Right ventricle myocardium superior (tissue), 1 donor: ENCODE data around the gene SULF2. TPM values are rescaled to one million over a fixed set of nuclear protein-coding genes. Genes with fewer than 3 reads are reported as not detected.
A peak's percentile ranks its signal among the peaks of the same experiment; 100 is the strongest.

Experiments
- ATAC-seq: fragments of 200-7000 bp; cut with Tn5 transposase; one replicate; pipeline ENCODE4 v1.9.1; 2020; ENCODE audit warnings: mild to moderate bottlenecking; ENCODE audit not compliant: poor library complexity
- DNase-seq: peaks from one replicate; pipeline ENCODE4 v3.0.0-alpha.2; 2020
- intact Hi-C: fragments of 100-400 bp; cut with DNase I; formaldehyde crosslinking; loops from one replicate; pipeline ENCODE4 v1.11.2; 2022
- total RNA-seq: library from RNA; stranded (reverse); fragmentation: NEBNext Ultra II Directional; extraction: Animal tissue kit (Norgen Biotek cat#: 25700); gene quantifications from one replicate; pipeline ENCODE4 v1.2.1, GENCODE V29; 2021
- donor health status: DM: no; HTN: yes; CAD: no; lungs with severe emphysema.

The SULF2 gene
- total RNA-seq, 1 donor from 2014 or later = 32.0 TPM

GRCh38 chr20:47669927-47670890 lies 115.1 kb downstream of the SULF2 start:
- intact Hi-C loops = no loop called here
- no peak for ATAC-seq
- no peak for DNase-seq

GRCh38 chr20:47669489-47669888 lies 115.8 kb downstream of the SULF2 start:
- intact Hi-C loops = no loop called here
- DNase-seq (no peak), ATAC-seq (no peak)

GRCh38 chr20:47669152-47669425 lies 116.2 kb downstream of the SULF2 start:
- ATAC-seq = no peak
- intact Hi-C loops = no loop called here
- DNase-seq = no peak

- intact Hi-C loops = no loop called here
- ATAC-seq = no peak
- DNase-seq = no peak
These were observed 116.7 kb downstream of the SULF2 start for GRCh38 chr20:47668313-47669151.

GRCh38 chr20:47667531-47668312 lies 117.6 kb downstream of the SULF2 start:
- ATAC-seq = no peak
- no peak for DNase-seq
- intact Hi-C loops = no loop called here

GRCh38 chr20:47667086-47667485 lies 118.2 kb downstream of the SULF2 start:
- no peak for DNase-seq
- intact Hi-C loops = no loop called here
- no peak for ATAC-seq

GRCh38 chr20:47666304-47666703 lies 119.0 kb downstream of the SULF2 start:
- DNase-seq (no peak), ATAC-seq (no peak)
- intact Hi-C loops = no loop called here

- intact Hi-C loops = no loop called here
- no peak for DNase-seq
- ATAC-seq = no peak
These were observed 119.9 kb downstream of the SULF2 start for GRCh38 chr20:47665221-47665991.

- intact Hi-C loops = loop anchor here (5.0 kb wide), 1 partner anchor 958 kb away; no protein-coding TSS in a partner anchor
- no peak for DNase-seq
- ATAC-seq = no peak
These were observed 120.5 kb downstream of the SULF2 start for GRCh38 chr20:47664744-47665143.

GRCh38 chr20:47664068-47664437 lies 121.2 kb downstream of the SULF2 start:
- ATAC-seq = no peak
- intact Hi-C loops = loop anchor here (5.0 kb wide), 1 partner anchor 958 kb away; no protein-coding TSS in a partner anchor
- DNase-seq = no peak

- intact Hi-C loops = loop anchor here (5.0 kb wide), 1 partner anchor 959 kb away; no protein-coding TSS in a partner anchor
- DNase-seq = peak; percentile 84
- ATAC-seq = peak; percentile 89
These were observed 121.8 kb downstream of the SULF2 start for GRCh38 chr20:47663354-47664067.

GRCh38 chr20:47662483-47663353 lies 122.6 kb downstream of the SULF2 start:
- ATAC-seq (no peak), DNase-seq (no peak)
- intact Hi-C loops = loop anchor here (5.0 kb wide), 1 partner anchor 960 kb away; no protein-coding TSS in a partner anchor

- ATAC-seq = no peak
- intact Hi-C loops = loop anchor here (5.0 kb wide), 1 partner anchor 961 kb away; no protein-coding TSS in a partner anchor
- DNase-seq = no peak
These were observed 123.6 kb downstream of the SULF2 start for GRCh38 chr20:47661714-47662113.

- DNase-seq = no peak
- ATAC-seq = no peak
- intact Hi-C loops = loop anchor here (5.0 kb wide), 1 partner anchor 961 kb away; no protein-coding TSS in a partner anchor
These were observed 124.1 kb downstream of the SULF2 start for GRCh38 chr20:47660983-47661700.

- intact Hi-C loops = loop anchor here (5.0 kb wide), 1 partner anchor 962 kb away; no protein-coding TSS in a partner anchor
- no peak for DNase-seq
- ATAC-seq = no peak
These were observed 124.7 kb downstream of the SULF2 start for GRCh38 chr20:47660602-47660905.
